K562 treated with DMSO at 1 percent for 12 hours (cell line): Measurements from ENCODE around the gene PRRG1. TPM values are rescaled to one million over a fixed set of nuclear protein-coding genes. Genes with fewer than 3 reads are reported as not detected.

Source experiments
- total RNA-seq: library from RNA; unstranded; fragments of 300-600 nt; gene quantifications from 2 replicates; pipeline ENCODE4 v1.2.3, GENCODE V29; 2022; ENCODE audit not compliant: insufficient read depth

The PRRG1 gene
- total RNA-seq: 1.7 and 3.2 TPM in 2 replicates

DNA sequence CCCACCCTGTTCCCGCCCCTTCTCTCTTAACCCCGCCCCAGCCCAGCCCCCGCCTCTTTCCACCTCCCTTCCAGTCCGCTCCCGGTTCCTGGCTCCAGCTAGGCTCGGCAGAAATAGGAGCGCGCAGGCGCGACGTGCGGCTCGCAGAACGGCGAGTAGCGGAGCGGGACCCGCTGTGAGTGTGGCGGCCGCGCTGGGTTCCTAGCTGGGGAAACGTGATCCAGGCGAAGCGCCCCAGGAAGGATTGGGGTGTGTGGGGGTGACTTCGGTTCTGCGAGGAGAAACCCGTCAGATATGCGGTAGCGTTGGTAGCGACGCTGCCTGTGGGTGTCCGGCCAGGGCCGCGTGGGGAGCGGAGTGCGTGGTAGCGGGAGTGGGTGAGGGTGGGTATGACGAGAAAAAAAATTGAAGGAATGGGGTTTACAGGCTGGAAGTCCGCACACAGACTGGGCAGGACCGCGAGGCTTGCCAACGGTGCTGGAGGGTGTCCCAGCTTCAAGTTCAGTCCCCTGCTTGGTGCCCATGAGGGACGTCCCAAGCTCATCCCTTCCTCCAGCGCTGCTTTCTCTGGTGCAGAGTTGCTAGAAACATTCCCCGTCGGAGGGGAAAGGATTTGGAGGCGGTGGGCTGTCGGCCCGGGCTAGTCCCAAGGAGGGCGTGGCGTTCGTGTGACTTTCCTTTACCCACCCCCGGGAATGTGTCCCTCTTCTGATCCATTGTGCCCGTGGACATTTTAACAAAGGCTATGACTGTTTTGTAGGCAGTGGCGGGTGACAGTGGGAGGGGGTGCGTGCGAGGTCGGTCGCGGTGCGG is at the start of gene PRRG1:
TSS of gene PRRG1 (plus strand) at position 144 of the 813 bp plus-strand sequence. CDS start 56,886 bp downstream, outside the sequence.

Other genes with a start within 250 kb of the PRRG1 start
- 0.68 and 2.1 TPM in 2 replicates for gene LANCL3, start 222.3 kb downstream of the PRRG1 start, total RNA-seq